Stromal cell of bone marrow (primary cell): ENCODE results near the gene HOXC10.
A peak's percentile ranks its signal among the peaks of the same experiment; 100 is the strongest.

ENCODE experiments used
- DNase-seq: peaks from one replicate; pipeline ENCODE4 v3.0.0-alpha.2; 2012; ENCODE audit warnings: low read depth

Gene HOXC10

DNA sequence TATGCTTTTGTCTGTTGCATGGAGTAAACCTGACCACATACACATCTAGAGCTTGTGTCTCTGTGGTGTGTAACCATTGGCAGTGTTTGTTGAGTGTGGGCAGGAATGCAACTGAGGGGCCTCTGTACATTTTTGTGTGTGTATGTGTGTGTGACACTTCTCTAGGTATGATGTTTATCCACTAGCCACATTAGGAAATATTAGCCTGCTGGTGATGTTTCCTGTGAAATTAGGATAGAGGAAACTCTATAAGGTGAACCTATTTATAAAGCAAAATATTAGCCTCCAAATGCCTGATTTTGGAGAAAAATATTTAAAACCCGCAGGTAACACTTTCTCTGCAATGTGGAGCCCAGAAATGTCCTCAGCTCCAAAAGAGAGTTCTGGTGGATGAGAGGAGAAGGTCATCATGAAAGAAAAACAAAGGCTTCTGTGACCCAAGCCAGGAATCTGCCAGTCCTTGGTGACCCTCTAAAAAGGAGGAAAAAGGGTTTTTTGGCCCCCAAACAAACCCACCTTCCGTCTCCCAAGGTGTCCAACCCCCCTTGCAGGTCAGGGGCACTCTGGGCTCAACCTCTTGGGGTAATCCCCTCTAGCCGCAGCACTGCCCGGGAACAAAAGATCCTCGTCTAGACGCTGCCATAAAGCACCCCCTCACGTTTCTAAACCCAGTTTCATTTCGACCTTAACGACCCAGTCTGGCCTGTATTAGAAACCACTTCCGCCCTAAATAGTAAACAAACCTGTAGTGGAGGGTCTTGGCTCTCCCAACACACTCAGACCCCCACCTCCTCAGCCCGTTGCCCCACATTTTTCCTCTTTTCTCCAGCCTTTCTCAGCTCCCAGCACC, 7.1 kb upstream of the HOXC10 start:
- no peak for DNase-seq

DNA sequence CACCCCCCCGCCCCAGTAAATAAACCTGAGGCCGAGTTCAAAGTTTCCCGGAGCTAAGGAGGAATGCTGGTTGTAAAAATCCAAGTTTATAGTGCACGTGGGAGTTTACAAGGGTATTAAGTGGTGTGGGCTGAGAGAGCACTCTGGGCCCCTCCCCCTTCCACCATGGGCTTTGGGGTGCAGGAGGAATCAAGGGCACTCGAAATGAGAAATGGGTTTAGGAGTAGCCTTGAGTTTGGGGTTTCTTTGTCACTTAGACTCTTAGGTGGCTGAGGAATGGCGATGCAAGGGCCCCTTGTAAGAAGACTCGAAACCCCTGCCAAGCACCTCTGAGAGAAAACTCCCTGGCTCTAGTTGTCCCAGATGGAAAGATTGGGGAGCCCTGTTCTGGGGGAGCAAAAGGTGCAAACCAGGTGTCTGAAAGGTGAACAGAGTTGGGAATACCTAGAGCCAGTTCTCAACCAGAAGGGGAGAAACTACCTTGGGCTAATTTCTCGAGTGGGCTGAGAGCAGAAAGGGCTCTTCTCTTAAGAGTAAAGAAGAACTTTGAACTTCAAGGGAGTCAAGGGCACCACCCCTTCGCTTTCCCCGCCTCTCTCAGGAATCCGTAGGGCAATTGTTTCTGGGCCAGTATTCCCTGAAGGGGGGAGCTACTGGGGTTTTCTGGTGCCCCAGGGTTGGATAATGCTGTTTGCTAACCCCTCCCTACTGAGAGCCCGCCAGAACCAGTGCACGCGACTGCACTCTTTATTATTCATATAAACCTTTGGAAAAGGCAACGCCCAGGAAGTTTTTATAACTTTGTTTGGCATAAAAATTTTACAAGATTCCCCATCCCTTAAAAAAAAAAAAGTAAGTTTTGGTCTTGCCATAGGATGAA, 6.2 kb upstream of the HOXC10 start:
- no peak for DNase-seq

DNA sequence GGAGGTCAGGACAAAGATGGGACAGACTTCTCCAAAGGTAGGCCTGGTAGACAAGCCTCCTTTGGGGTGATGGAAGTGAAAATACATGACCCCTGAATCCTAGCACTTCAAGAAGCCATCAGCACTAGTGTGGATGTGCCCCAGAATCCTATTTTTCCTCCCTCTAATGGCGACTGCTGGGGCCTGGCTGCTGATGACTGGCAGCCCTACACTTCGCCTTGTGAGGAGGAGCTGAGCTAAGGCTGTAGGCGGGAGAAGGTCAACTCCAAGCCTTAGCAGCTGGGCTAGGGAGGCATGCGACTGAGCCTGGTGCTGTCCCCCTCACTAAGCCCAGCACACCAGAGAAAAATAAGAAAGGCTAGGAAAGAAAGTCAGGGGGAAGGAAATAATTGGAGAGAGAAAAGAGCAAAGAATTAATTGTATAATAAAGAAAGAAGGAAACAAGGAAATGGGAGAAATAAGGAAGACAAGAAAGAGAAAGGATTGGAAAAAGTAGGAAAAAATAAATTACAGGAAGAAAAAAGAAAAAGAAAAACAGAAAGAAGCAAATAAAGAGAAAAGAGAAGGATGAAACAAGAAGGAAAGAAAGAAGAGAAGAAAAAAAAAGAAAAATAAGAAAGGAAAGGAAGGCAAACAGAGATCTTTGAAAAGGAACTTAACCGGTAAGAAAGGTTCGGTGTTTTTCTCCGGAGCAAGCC, 4.7 kb upstream of the HOXC10 start:
- no peak for DNase-seq

DNA sequence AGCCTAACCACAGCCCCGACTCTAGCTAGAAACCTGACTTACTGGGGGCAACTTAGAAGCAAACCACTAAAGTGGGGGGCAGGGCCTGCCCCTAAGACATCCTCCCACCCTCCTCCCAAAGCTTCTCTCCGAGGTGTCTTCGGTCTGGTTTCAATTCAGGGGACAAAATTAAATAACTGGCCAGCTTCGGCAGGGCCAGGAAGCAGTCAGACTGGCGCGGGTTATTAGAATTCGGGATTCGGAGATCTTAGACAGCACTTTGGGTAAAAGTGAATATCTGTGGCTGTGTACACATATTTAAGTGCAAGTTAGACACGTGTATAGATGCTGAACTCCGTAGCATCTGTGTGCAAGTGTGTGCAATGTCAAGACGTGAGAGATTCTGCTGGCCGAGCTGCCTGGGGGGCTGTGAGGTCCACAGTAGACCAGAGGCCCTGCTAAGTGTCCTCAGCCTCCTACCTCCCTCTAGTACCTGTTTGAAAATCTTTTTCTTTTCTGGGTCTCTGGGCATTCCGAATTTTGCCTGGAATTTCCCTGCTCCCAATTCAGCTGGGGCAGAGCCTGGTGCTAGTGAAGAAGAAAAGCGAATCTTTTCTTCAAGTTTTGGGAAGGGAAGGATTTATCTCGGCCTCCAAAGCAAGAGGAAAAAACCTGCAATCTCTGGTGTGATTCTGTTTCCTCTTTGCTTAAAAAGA, 4.0 kb upstream of the HOXC10 start:
- no peak for DNase-seq

DNA sequence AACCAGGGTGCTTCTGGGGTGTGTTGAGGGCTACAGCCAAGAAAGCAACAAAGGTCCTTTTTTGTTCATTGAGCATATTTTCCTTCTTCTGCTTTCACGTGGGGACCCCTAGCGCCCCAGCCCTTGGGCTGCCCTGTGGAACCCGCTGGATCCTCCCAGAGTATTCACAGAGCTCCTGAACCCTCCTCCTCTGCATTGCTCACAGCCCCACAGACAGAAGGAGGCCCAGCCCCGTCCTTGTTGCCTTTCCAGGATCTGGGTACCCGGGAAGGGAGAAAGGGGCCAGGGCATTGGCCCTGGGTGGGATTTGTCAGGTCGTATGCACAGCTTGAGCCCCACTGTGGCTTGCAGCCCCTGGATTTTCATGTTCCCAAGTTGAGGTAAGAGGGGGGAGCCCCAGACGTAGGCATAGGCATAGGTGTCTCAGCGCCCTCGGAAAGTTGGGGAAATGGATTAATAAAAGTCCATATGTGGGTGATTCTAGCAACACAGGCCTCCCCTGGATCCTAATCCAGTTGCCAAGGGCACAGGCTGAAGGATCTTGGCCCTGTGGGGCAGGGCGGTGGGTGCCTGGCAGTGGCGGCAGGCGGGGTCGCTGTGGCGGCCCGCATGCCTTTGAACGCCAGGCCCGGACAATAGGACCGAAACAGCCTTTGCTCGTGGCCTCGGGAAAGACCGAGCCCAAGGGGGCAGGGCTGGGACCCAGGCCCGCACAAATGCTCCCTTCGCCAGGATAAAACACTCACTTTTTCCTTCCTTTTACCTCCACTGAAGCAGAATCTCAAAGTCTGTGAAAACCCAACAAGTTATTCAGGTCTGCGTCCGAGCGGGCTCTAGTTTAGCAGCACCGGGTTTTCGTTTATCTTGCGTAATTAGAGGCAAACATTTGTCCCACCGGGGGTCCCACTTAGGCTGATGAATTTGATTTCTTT, 3.0 kb upstream of the HOXC10 start:
- no peak for DNase-seq

DNA sequence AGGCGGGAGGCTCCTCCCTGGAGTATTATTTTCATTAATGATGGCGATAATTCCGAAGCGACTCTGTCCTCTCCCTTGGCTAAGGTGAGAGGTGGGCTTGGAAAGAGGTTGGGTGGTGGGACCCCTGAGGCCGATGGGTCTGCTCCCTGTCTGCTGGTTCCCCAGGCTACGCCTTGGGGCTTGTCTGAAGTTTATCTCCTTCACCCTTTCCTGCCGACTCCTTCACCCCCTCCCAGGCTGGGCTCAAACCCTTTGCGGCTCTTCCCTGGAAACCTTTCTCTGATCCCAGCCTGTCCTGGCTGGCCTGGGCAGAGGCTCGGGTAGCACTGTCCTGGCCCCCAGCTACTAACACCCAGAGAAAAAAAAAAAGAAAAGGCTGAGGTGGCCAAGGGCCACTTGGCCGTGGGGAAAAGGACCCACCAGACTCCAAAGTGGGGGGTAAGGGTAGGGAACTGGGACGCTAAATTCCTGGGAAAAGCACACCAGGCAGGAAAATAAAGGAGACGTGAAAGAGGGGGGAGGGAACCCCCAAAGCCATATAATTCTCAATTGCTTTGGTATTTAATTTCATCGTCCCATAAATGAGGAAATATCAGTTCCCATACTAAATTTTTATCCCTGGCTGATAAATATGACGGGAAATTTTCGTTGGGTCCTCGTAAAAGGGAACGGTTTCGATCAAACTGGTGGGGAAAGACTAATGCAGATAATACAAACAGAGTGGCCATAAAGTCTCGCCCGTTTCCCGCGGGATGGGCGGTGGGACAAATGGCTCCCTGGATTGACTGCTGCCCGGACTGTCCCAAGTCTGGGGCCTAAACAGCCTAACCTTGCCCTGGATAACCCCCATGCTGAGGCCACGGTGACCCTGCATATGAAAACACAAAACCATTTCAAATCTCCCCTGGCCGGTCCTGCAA, 2.0 kb upstream of the HOXC10 start:
- DNase-seq, result no peak

DNA sequence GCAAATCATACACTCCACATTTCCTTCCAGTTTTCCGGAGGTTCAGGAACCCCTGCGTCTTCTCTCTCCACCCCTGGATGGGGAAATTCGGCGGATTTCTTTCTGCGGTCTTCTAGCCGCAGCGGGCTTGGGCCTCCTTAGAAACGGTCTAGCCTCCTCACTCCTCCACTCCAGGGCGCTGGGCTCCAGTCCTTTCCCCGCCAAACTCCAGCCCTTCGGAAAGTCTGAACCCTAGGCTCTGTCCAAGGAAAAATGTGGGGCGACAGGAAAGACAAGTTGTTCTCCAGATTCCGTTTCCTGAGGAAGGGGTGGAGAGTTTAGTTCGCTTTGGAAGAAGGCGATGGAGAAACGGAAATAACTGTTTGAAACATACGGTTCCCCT, 1.4 kb upstream of the HOXC10 start:
- no peak for DNase-seq

DNA sequence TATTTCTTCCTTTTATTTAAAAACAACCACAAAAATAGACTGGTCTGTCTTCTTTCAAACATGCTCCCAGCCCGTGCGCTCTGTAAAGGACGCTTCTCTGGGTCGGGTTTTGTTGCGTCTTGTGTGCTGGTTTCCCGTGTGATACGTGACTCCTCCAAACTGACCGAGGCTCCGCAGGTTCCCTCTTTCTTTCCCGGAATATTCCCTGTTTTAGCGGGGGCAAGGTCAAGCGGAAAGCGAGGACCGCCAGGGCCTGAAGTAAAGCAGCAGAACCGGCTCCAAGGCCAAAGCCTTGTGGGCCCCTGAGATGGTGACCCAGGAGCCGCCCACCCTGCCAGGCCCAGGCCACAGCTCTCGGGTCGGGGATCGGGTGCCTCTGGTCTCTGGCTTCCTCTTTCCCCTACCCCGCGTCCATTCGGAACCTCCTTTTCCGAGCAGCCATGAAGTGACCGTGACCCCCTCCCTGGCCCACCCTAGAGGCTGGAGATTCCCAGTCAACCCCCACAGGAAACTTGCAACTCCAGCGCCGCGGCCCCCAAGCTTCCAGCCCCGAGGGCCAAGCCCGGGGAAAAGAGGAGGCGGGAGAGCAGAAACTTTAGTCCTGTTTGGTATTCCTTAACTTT, 885 bp upstream of the HOXC10 start:
- DNase-seq, result no peak

DNA sequence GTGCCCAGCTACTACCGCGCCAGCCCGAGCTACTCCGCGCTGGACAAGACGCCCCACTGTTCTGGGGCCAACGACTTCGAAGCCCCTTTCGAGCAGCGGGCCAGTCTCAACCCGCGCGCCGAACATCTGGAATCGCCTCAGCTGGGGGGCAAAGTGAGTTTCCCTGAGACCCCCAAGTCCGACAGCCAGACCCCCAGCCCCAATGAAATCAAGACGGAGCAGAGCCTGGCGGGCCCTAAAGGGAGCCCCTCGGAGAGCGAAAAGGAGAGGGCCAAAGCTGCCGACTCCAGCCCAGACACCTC, 697 bp downstream of the HOXC10 start:
- DNase-seq, result no peak

DNA sequence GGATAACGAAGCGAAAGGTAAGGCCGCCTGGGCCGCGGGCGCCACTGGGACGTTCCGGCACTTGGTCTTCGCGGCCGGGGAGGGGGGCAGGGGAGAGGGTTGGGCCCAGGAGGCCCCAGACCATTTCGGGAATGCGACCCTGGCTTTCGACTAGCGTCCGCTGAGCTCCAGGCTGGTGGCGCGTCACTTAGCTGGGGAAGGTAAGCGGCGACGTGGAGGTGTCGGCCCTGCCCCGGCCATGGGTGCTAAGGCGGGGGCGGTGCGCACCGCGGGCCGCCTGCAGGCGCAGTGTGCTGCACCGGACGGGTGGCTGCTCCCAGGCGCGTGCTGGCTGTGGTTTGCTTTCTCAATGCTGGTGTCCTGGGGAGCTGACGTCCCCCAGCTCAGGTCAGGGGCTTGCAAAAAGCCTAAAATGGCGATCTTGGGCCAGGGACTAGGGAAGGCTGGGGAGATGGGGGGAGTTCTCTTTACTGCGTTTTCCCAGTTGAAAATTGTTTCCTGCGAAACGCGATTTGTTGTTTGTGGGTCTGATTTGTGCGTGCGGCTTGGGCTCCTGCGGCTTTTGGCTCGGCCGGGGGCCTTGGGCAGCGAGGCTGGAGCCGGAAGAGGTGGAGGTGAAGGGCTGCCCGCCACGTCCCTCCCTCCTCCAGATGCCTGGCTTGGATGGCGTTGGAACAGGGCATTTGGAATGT, 1.2 kb downstream of the HOXC10 start:
- DNase-seq, result no peak

DNA sequence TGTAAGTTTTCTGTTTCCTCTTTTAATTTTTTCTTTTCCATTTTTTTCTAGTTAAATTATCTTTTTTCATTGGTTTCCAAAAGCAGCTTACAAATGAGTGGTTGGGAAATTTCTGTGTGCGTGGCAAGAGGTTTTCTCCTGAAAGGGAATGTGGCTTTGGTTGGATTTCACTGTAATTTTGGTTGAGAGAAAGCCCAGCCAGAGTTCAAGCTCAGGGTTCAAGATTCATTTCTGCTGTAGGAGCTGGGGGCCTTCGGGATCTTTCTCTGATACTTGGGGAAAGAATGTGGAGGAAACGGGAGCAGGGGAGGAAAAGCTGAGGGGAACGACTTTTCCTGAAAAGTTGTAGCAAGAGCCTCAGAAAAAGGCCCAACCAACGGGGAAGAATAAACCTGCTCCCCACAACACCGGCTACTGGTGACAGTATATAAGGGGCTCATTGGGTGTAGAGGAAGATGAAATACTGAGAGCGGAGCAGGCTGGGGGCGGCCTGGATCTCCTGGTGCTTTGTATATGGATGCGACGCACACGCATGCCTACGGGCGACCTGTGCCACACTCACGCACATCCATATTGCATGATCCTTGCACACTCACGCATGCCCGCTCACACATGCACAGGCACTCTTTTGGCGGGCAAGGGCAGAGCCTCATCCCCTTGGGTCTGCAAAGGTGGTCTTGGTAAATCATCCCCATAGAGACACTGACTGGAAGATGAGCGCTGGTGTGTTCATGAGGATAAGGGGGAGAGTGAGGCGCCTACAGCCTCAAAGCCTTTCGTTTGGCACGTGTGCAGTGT, 1.9 kb downstream of the HOXC10 start:
- DNase-seq, result no peak

DNA sequence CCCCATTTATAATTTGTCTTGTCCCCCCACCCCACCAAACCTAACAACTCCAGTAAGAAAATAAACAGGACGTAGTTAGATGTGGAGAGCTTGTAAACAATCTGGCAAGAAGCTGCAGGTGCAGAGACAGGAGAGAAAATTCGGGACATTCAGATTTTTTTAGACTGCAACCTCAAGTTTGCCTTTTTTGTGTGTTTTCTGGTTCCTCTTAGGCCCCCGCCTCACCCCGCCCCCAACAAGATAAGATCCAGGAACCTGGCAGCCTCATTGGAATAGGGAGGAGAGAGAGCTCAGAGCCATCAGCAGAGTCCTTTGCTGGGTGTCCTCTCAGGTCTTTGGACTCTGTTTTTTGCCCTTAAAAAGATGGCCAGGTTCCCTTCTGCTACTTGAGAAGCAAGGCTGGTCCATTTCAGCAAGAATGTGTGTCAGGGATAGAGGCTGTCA, 2.9 kb downstream of the HOXC10 start:
- no peak for DNase-seq

DNA sequence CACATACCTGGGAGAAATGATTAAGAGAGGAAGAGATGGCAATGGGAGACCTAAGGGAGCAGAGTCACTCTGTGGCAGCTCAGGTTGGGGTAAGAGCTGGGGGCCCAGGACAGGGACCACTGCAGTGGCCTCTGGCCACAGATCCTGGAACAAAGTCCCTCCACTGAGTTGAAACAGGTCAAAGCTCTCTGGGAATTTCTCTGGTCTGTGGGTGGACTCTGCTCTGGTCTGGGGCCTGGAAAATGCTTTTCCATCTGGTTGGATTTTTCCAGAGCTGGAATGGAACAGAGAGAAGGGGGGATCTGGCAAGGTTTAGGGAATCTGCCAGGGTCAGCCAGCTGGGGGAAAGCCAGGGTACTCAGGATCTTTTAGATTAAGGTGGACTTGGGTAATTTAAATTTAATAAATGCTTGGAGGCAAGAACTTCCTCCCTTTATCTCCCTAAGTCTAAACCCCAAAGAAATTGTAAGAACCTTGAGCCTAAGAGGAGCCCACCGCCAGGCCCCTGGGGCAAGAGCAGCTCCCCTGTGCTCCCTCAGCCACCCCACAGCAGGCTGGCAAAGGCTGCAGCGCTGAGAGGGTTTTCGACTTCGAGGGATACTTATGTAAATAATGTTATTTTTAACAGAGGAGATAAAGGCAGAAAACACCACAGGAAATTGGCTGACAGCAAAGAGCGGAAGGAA, 3.7 kb downstream of the HOXC10 start:
- no peak for DNase-seq

DNA sequence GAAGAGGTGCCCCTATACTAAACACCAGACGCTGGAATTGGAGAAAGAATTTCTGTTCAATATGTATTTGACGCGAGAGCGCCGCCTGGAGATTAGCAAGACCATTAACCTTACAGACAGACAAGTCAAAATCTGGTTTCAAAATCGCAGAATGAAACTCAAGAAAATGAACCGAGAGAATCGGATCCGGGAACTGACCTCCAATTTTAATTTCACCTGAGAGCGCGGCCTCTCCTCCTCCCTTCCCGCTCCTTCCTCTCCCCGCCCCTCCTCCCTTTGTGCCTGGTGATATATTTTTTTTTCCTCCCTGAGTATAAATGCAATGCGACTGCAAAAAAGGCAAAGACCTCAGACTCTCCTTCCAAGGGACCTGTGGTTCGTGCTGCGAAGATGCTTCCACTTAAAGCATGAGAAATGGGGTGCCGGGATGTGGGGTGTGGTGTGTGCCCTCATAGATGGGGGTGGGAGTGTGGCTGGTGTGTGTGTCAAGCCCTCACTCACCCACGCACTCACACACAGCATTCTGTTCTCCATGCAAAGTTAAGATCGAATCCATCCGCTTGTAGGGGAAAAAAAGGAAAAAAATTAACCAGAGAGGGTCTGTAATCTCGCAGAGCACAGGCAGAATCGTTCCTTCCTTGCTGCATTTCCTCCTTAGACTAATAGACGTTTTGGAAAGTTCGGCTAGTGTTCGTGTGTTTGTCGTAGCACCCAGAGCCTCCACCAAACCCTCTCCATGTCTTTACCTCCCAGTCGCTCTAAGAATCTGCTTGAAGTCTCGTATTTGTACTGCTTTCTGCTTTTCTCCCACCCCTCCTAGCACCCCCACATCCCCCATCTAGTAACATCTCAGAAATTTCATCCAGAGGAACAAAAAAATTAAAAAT, 4.5 kb downstream of the HOXC10 start:
- DNase-seq, result peak; percentile 80

DNA sequence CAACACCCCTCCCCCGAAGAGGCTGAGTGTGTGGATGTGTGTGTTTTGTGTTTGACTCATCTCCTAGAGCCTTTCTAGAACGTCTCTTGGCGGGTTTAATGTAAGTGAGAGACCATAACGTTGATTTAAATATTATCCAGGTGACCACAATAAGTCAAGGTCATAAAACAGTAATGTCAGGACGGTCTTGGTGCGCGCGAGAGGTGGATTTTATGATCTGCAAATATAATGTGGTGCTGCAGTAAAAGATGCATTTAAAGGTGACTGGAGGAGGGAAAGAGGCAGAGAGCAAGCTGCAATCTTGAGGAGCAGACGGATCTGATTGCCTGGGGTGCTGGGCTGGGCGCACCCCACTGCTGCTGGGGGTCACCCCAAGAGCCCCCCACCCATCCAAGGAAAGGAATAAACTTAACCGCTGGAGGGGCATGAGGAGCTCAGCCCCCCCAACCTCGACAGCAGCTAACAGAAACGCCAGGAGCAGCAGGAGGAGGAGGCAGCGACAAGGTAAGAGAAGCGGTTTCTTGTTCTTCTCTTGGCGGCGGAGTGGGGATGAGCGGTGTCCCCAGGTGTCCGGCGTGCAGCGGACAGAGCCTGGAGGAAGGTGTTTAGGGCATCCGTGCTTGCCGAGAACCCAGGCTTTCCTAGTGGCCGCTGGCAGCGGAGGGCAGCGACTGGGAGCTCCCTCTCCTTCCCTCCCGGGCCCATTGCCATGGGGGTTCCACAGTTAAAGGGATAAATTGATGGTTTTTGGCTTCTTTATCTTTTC, 5.5 kb downstream of the HOXC10 start:
- DNase-seq, result no peak

DNA sequence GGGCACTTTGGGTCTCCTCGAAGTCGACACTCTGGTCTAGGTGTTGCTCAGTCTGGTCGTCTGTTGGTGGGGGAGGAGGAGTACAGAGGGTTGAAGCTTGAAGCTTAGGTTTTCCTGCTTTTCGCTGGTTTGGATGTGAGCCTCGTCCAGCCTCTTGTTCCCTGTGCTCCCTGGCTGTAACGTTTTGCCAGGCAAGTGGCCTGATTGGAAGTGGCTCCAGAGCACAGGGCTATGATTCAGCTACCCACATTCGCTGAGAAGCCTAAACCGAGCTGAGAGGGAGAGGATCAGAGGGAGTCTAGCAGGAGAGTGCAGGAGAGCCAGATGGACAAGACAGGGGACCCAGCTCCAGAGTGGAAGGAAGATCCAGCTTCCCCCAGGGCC, 6.1 kb downstream of the HOXC10 start:
- peak; percentile 94 for DNase-seq
